ENCODE data around the gene PSME1. TPM values are rescaled to one million over a fixed set of nuclear protein-coding genes. Genes with fewer than 3 reads are reported as not detected.

The PSME1 gene
- total RNA-seq, 2 donors from 2014 or later = 196 to 249 TPM

GRCh38 chr14:24122898-24123297 lies 13.1 kb upstream of the PSME1 start:
- ATAC-seq (no peak), DNase-seq (no peak)

DNA sequence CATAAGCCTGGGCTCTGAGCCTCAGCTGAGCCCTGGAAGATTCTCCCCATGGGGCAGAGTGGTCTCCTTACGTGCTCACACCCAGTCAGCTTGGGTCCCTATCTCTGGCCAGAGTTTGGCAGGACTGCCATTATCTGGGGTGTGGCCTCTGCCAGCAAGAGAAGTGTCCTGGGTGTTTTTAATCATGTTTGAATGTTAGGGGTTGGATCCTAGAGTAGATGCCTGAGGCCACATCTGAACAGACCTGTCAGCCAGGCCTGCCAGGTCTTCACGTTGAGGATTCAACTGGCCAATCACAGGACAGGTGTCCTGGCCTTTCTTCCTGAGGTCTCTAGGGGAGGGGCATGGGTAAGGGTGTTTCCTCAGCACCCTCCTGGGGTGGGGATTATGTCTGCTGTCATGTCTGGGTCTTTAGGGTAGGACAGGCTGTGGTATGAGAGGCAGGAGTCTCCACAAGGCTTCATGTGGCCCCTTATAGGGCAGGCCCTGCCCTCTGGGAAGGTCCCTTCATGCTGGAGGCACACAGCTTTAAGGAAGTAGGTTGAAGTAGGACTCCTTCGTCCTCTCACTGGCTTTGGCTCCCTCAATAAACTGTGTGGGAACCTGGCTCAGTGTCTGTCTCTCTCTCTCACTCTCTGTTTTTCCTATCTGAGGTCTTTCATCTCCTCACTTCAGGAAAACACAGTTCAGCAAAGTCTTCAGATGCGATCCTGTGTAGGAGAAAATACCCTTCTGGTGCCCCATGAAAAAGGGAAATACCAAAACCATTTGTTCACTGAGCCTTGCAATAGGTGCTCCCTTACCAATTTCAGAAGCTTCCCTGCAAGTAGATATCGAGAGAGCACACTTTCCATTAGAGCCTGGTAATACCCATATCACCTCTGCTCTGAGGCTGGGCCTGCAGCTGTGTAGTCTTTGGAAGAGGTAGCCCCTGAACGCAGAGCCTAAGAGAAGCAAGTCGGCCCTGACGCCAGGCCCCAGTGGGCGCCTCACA lies 12.3 kb upstream of the PSME1 start:
- DNase-seq = no peak
- ATAC-seq = peak; percentile 21
- intact Hi-C loops (cut with DNase I, micrococcal nuclease) = no loop called here

More at GRCh38 chr14:24122898-24123297, 13.1 kb upstream of the PSME1 start:
- intact Hi-C loops (cut with DNase I, micrococcal nuclease) = no loop called here

DNA sequence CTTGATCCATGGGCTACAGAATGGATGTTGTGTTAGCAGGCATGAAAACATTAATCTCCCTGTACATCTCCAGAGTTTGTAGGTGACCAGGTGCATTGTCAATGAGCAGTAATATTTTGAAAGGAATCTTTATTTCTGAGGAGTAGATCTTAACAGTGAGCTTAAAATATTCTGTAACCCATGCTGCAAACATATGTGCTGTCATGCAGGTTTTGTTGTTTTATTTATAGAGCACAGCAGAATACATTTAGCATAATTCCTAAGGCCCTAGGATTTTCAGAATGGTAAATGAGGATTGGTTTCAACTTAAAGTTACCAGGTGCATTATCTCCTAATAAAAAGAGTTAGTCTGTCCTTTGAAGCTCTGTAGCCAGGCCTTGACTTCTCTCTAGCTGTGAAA lies 9.1 kb upstream of the PSME1 start:
- no peak for DNase-seq
- no peak for ATAC-seq
- intact Hi-C loops (cut with DNase I, micrococcal nuclease) = no loop called here

DNA sequence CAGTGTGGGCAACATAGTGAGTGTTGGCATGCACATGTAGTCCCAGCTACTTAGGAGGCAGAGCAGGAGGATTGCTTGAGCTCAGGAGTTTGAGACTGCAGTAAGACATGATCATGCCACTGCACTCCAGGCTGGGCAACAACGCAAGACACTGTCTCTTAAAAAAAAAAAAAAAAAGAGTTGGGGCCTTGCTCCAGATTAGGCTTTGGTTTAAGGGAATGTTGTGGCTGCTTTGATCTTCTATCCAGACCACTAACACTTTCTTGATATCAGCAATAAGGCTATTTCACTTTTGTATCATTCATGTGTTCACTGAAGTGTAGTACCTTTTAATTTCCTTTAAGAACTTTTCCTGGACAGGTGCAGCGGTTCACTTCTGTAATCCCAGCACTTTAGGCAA lies 8.3 kb upstream of the PSME1 start:
- intact Hi-C loops (cut with DNase I, micrococcal nuclease) = no loop called here
- no peak for ATAC-seq

GRCh38 chr14:24129410-24129998 lies 6.5 kb upstream of the PSME1 start:
- intact Hi-C loops (cut with DNase I, micrococcal nuclease) = no loop called here
- DNase-seq (no peak), ATAC-seq (no peak)

More for the DNA sequence above, 8.3 kb upstream of the PSME1 start:
- DNase-seq = no peak

GRCh38 chr14:24130380-24130716 lies 5.6 kb upstream of the PSME1 start, which contains the start of gene FITM1:
Gene FITM1, plus strand, starts transcription at chr14:24130659. Its CDS starts 905 bp downstream, at chr14:24131564.
- intact Hi-C loops (cut with DNase I, micrococcal nuclease) = no loop called here
- ATAC-seq = no peak
- DNase-seq = no peak

- intact Hi-C loops (cut with DNase I, micrococcal nuclease) = no loop called here
- DNase-seq = no peak
- no peak for ATAC-seq
These were observed 5.1 kb upstream of the PSME1 start for GRCh38 chr14:24130717-24131548.

DNA sequence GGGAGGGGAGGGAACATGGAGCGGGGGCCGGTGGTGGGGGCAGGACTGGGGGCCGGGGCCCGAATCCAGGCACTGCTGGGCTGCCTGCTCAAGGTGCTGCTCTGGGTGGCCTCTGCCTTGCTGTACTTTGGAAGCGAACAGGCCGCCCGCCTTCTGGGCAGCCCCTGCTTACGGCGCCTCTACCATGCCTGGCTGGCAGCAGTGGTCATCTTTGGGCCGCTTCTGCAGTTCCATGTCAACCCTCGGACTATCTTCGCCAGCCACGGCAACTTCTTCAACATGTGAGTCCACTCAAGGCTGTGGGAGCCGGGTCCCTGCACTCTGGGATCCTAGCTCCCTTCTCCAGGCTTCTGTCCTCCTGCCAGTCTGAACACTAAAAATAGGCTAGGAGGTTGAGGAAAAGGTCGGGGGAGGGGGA lies 4.4 kb upstream of the PSME1 start:
- no peak for ATAC-seq
- no peak for DNase-seq
- intact Hi-C loops (cut with DNase I, micrococcal nuclease) = no loop called here

- DNase-seq = peak in 1 of 2 donors; percentile 24
- intact Hi-C loops (cut with DNase I, micrococcal nuclease) = no loop called here
- no peak for ATAC-seq
These were observed 3.8 kb upstream of the PSME1 start for GRCh38 chr14:24132061-24132685.

DNA sequence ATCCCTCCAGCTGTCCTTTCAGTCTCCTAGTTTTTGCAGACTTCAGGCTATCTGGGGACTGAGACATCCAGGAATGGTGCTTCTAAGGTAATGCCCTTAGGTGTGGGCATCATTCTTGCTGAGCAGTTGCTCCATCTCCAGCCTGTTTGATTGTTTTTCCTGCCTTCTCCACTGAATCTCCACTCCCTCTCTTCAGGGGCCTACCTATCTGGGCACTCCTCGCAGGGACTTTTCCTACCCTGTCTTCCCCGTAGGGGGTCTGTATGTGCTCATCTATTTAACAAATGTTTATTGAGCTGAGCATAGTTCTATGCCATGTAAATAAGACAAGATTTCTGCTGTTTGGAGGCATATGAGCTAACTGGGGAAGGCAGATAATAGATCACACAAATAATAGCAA lies 3.0 kb upstream of the PSME1 start:
- DNase-seq = no peak
- intact Hi-C loops (cut with DNase I, micrococcal nuclease) = no loop called here
- ATAC-seq = no peak

- ATAC-seq (no peak), DNase-seq (no peak)
- intact Hi-C loops (cut with DNase I, micrococcal nuclease) = no loop called here
These were observed 2.3 kb upstream of the PSME1 start for GRCh38 chr14:24133735-24134134.

DNA sequence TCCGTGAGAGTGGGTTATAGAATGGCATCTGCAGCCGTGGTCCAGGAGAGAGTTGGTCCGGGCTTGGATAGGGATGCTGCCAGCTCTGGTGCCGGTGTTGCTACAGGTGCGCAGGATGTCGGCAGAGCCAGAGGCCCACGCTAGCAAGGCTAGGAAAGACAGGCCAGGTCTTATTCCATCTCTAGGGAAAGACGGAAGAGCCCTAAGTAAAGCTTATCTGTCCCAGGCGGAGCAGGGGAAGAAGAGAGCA lies 485 bp upstream of the PSME1 start:
- no peak for DNase-seq
- intact Hi-C loops (cut with DNase I, micrococcal nuclease) = no loop called here
- no peak for ATAC-seq

- intact Hi-C loops (cut with DNase I, micrococcal nuclease) = no loop called here
- peak in 1 of 2 donors; percentile 40 for DNase-seq
- no peak for ATAC-seq
These were observed 912 bp downstream of the PSME1 start for GRCh38 chr14:24136684-24137528.

DNA sequence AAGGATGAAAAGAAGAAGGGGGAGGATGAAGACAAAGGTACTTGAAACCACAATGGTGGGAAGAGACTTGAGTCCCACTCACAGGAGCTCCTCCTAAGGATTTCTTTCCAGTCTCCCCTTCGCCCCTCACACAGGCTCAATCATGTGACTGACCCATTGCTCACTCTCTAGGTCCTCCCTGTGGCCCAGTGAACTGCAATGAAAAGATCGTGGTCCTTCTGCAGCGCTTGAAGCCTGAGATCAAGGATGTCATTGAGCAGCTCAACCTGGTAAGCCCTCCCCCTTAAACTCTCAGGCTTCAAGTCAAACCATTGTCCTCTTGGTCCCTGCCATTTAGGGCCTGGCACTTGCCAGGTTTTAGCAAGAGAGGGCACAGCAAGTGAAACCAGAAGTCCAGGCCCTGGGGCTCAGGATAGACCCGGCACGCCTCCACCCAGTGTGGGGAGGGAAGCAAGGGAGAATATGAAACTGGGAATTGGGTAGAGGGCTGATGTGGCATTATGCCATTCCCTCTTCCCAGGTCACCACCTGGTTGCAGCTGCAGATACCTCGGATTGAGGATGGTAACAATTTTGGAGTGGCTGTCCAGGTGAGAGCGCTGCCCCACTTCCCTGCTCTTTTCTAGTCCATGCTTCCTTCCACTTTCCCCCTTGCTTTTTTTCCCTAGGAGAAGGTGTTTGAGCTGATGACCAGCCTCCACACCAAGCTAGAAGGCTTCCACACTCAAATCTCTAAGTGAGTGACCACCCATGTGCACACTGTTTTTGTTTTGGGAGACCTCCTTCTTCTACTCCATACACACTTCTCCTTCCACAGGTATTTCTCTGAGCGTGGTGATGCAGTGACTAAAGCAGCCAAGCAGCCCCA lies 1.8 kb downstream of the PSME1 start:
- intact Hi-C loops (cut with DNase I, micrococcal nuclease) = no loop called here
- no peak for ATAC-seq
- no peak for DNase-seq

DNA sequence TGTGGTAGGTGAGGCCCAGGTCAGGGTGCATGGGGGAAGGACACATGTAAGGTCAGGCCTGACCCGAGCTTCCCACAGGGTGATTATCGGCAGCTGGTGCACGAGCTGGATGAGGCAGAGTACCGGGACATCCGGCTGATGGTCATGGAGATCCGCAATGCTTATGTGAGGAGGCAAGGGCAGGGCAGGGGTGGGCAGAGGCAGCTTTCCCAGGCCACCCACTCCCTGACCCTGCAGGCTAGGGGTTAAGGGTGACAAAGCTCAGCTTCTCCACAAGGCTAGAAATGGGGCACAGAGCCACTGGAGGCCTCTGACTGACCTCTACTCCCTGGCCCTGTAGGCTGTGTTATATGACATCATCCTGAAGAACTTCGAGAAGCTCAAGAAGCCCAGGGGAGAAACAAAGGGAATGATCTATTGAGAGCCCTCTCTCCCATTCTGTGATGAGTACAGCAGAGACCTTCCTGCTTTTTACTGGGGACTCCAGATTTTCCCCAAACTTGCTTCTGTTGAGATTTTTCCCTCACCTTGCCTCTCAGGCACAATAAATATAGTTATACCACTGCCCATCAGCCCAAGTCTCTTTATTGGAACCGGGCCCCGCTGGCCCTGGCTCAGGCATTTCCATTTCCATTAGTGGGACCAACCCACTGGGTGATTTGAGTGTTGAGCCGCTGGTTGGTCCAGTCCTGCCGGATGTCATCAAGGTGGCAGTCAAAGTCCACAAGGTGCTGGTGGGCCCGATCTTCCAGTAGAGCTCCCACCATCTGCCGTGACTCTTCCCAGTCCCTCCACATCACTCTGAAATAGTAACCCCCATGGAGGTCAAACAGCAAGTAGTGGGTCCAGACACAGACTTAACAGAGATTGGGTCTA lies 2.6 kb downstream of the PSME1 start:
- no peak for ATAC-seq
- intact Hi-C loops (cut with DNase I, micrococcal nuclease) = no loop called here

DNA sequence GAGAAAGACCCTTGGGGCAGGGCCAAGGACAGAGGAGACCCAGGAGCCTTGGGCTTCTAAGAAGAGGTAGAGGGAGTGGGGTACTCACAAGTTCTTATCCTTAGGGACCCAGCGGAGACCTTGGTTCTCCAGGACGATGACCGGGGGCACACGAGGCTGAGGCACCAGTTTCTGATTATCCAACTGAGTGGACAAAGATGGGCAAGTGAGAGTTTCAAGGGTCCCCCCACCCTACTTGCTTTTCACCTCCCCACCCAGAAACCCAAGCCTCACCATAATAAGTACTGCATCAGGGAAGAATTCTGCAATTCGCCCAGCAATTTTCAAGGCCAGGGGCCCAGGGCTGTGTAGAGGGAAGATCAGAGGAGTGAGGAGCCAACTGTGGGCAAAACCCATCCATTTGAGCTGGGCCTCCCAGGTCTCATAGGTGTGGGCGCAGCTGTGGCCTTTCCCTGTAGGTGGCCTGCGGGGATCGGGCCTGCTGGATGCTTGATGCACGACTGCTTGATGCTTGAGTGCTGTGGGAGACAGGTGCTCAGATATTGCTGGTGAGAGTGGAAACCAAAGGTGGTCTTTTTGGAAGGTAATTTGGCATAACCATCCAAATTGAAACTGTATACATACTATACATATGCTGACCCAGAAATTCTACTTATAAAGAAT lies 3.4 kb downstream of the PSME1 start:
- DNase-seq (no peak), ATAC-seq (no peak)
- intact Hi-C loops (cut with DNase I, micrococcal nuclease) = no loop called here

More for the DNA sequence above, 2.6 kb downstream of the PSME1 start:
- no peak for DNase-seq

All from left colon (tissue), 2 donors.